Dermis blood vessel endothelial cell (primary cell): ENCODE results near the gene TDRD5. TPM values are rescaled to one million over a fixed set of nuclear protein-coding genes. Genes with fewer than 3 reads are reported as not detected.

ENCODE experiments used
- DNase-seq: peaks from one replicate; pipeline ENCODE4 v3.0.0; 2010
- total RNA-seq: library from RNA; depleted of rRNA; stranded (reverse); fragments of >200 nt; gene quantifications from 2 replicates; pipeline ENCODE4 v1.2.3, GENCODE V29; 2014

The TDRD5 gene, protein sequence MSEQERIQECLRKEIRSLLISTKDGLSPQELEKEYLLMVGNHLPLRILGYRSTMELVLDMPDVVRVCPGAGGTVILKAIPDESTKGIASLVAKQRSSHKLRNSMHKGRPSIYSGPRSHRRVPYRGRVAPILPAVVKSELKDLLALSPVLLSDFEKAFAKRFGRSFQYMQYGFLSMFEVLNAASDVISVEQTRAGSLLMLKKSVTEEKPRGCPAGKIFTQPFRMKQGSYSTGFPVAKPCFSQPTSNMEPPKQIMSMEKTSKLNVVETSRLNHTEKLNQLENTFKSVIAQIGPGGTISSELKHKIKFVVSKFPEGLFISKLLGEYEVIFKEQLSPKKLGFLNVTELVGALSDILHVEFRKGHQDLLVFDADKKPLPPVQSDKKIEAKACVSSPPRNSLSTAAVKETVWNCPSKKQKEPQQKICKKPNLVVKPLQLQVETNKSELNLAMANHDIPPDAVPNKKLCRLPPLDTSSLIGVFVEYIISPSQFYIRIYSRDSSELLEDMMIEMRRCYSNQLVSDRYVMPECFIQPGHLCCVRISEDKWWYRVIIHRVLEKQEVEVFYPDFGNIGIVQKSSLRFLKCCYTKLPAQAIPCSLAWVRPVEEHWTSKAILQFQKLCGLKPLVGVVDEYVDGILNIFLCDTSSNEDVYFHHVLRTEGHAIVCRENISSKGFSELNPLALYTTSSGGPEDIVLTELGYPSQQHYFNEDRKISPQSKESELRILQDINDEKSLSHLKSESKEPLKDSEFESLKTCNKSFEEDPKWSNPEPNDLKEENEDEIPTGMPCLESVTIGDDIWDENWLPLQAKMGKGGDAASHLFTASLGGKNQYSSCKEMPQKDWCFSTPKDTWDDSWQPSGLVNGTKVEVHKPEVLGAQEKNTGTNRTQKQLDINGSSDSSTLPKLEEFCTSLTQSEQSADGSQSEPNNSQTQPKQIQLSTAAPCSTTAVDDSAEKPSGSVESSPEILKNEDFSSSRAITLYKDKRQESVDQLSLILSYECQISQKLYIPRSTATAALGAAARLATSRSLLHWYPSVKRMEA
- not detected in 2 replicates for total RNA-seq

DNA sequence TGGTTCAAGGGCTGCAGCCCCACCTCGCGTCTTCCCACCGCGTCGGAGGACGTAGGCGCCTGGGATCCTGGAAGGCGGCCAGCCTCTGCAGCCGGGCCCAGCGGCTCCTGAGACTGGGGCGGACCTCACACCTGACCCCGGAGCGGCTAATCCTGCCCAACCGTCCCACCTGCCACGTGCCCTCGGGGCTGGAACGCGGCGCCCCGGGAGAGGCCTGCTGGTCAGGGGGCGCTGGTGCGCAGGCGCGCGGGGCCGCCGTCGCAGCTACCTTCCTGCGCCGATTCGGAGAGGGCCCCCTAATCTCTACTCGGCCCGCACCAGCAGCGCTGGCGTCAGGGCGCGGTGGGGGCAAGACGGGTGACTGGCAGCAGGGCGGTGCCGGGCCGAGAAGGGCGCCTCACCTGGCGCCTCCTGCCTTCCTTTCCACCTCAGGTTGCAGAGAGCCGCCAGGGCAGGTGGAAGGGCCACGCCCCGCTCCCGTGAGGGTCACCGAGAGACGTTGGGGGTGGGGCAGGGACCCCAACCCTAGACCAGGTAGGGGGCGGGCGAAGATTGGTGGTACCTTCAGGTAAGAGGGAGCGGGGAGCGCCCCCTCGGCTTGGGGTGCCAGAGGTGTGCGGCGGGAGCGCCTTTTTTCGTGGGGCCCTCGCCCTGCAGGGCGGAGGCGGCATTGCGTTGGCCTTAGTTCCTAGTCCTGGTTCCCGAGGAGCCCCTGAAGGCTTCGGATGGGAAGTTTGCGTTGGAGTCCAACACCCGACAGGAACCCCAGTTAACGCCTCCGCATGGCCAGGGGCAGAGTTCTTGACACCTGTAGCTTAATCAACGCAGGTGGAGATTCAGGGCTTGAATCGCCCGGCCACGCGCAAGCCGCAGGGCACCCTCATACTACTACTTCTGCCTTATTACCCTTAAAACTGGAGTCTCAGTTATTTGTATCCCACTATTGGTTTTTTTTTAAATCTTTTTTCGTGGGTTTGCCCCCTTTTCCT, at the start of gene TDRD5:
TDRD5 (plus strand) TSS at position 241 of the 989 bp plus-strand sequence. CDS start 784 bp downstream, outside the sequence.
- DNase-seq = no peak

DNA sequence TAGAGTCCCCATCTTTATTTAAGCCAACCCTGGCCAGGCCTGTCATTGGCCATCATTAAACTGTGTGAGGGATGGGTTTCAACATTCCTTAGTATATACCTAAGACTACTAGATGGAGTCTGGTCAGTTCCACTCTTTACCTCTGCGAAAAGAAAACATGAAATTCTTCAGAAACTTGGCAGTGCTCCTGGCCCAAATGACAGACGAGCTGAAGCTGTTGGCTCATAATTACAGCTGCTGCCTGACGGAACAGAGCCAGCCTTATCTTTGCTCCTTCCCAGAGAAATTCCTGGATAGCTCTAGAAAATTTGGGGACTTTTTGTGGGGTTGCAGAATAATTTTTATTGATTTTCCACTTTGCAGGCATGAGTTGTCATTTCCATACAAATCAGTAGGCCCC, 46.3 kb upstream of the TDRD5 start:
- no peak for DNase-seq

DNA sequence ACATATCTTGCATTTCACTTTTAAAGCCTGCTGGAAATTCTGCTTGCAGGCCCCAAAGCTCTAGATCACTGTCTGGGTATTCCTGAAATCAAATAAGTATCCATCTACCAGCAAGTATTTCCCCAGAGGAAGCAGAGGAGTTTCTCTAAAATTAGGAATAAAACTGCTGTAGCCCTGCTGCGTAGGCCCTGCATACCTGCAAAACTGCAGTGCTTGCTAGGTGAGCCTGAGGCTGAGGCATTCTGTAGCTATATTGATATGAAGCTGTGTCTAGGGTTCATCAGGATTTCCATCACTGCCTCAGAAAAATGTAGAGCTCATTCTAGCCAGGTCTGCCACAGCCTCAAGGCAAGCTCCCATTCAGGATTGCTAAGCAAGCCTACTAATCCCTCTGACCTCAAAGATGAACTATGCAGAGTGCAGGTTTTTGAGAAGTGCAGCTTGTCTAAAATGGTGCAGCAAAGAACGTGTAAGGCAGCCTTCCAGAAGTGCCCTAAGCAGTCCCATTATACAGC, 44.6 kb upstream of the TDRD5 start:
- DNase-seq = no peak

DNA sequence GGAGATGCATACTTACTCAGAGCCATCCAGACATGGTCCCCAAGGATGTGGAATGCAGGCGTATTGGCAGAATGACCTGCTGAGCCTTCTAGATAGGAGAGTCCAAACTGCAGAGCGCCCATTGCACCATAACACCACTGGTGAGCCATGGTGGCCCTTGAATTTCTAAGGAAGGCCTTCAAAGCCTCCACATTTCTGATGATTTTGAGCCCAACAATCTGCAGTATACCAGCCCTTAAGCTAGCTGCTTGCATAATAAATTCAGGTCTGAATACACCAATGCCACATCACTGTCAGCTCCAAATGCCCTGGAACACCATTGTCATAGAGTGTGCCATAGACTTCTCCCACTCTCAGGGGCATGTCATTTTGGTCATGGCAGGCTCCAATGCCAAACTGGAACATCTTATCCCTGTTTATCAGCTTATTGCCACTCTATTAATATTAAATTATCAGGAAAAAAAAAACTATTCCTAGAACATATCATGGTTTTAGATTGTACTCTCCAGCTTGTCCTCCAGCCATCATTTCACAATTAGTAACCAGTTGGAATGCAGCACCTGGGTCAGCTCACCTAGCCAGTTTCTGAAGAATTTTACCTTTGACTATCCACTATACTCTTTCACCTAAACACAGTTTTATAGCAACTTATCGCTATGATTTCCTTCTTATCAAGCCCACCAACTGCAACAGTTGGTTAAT, 42.8 kb upstream of the TDRD5 start:
- DNase-seq = no peak

DNA sequence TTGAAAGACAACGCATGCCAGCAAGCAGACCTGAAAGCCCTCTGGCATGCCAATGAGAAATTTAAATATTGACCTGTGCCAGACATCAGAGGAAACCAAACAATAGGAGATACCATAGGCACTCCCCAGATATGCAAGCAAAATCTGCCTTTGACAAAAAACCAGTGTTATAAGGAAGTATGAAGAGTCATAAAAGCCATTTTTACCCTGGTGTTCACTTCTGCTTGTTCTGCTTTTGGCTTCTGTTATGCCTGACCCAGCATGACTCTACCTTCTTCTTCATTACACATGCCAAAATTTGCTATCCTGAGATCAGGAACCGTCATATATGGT, 42.3 kb upstream of the TDRD5 start:
- DNase-seq = no peak

DNA sequence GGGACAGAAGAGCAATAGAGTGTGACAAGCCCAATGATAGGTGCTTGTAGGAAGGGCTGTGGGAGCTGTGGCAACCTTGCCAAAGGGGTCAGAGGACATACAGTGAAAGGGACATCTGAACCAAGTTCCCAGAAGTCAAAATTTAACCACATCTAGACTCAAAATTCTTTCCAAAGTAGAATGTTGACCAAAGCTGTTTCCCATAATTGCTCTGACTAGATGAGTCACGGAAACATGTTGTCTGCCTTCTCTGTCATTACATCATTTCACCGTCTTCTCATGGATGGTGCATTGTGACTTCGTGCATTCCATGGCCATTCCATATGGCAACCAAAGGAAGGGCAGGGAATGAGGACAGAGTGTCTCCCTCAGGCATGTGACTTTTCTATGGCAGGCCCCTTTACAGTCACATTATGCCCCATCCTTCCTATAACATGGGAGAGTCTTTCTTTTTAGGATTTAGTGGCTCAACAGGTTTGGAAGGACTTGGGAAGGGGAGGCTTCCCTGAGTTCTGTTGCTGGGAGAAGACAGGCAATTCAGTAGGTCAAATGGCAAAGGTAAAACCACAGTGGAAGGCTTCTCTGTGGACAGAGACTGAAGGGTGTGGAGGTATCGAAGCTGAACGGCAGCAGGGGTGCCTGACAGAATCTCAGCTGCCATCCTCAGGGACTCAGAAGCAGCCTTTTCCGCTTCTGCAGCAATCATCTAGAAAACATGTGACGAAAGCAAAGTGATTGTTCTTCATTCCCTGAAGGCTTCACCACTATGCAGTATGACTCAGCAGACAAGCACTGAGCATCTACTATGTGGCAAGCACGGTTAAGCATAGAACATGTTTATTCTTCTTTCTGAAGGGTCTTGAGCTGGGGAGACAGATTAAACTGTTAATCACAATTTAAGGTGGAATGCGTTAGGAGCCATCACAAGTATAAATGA, 40.6 kb upstream of the TDRD5 start:
- peak; percentile 39 for DNase-seq

DNA sequence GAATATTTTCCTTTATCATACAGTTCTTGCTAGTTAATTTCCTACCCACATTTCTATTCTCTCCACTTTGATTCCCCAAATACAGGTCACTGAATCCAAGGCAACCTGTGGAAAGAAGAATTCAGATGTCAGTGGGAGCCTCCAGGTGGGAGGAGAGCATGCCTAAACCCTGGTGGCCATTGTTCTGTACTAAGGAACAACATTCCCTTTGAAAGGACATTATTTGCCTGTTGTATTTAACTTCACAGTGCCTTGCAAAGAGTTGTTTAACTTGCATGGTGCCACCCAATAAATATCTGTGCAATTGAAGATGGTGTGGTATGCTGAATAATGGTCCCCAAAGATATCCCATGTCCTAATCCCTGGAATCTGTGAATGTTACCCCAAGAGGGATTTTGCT, 37.2 kb upstream of the TDRD5 start:
- DNase-seq = no peak

DNA sequence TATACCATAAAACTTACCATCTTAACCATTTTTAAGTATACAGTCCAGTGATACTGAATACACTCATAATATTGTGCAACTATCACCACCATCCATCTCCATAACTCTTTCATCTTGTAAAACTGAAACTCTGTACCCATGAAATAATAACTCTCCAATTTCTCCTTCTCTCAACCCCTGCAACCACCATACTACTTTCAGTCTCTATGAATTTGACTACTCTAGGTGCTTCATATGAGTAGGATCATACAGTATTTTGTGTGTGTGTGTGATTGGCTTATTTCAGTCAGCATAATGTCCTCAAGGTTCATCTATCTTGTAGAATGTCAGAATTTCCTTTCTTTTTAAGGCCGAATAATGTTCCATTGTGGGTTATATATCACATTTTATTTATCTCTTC, 33.6 kb upstream of the TDRD5 start:
- no peak for DNase-seq

DNA sequence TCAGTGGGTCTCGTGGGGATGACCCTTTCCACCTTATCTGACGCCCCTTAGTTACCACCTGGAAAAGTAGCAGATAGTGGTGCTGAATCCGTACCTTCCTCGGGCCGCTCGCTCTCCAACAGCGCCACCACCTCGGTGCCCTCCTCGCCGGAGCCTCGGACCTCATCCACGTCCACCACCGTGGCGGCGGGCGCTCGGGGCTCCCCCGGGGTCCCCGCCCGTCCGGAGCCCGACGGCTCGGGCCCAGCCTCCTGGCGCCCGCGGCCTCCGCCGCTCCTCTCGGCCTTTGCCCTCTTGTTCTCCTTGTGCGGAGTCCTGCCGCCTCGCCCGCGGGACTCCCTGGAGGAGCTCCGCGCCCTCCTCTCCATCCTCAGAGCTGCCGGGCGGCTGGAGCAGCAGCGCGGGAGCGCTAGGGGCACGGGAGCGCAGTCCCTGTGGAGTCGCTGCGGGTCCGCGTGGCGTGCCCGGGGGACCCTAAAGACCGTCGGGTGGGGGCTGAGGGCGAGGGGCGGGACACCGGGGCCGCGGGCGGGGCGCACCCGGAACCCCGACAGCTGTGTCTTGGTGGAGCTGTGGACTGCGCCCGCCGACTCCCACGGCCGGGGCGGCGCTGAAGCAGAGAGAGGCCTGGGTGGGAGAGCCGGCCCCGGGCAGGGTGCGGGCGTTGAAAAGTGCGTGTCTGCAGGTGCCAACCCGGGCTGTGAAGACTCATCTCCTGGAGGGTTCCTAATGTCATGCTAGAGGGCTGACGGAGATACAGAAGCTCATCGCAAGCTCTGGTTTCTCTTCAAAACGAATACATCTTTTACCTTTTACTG, 15.9 kb upstream of the TDRD5 start, which contains the start of gene NPHS2:
NPHS2 (minus strand) TSS at position 452 of the 818 bp plus-strand sequence; CDS start at position 368, 84 bp downstream.
- DNase-seq = no peak

DNA sequence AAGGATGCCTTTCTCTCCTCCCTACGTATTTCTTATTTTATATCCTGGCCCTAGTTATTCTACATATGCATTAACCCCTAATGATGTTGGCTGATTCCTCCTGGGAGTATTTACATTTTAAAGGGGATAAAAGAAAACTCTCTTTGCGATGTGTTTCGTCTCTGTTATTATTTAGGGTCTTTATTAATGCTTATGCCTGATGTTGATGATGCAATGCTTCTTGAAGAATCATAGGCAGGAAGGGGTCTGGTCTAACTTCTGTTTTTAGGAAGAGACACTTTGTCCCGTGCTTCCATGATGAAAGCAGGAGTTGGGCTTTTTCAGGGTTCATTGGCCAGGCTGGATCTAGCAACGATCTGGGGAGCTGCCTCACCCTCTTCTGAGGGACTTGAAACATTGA, 15.1 kb upstream of the TDRD5 start:
- DNase-seq = no peak

DNA sequence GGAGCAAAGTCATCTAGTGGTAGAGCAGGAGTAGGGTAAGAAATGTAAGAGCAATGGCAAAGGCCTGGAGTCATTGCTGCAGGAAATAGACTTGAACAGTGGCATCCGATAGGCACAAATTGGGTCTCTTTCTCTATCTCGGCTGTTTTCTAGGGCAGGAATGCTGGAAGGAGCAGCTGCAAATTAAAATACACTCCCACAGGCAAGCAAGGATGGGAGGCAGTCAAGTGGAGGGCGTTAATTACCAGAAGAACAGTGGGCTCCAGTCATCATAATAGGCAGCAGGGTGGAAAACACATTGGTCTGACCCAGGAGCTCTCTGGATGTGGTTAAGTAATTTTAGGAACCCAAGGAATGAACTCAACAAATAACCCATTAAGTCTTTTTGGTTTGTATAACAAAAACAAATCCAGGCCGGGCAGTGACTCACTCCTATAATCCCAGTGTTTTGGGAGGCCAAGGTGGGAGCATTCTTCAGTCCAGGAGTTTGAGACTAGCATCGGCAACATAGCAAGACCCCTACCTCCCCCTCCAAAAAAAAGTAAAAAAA, 7.8 kb upstream of the TDRD5 start:
- DNase-seq = no peak

DNA sequence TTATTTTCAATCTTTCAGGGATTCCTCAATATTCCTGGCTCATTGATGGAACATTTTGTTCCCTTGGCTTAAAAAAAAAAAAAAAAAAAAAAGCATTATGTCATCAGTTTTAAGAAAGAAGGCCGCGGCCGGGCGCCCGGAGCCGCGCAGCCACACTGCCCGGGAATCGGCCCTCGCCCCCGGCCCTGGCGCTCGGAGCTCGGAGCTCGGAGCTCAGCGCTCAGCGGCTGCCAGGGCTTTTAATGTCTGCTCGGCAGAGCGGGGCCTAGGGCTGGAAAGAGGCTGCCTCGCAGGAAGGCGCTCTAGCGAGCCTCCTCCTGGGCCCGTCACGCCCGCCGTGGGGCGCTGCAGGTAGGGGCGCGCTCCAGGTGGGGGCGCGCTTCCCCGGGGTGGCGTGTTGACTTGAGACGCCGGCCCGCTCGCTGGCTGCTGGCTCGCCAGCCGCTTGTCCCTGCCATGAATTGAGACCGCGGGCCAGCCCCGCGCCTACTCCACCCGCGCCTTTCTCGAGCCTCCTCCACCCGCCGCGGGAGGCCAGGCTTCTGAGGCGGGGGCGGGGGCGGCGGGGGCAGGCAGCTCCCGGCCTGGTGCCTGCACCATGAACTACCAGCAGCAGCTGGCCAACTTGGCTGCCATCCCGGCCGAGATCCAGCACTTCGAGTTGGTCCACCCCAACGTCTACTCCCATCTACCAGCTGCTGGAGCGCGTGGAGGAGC, 5.4 kb upstream of the TDRD5 start:
- peak; percentile 38 for DNase-seq

DNA sequence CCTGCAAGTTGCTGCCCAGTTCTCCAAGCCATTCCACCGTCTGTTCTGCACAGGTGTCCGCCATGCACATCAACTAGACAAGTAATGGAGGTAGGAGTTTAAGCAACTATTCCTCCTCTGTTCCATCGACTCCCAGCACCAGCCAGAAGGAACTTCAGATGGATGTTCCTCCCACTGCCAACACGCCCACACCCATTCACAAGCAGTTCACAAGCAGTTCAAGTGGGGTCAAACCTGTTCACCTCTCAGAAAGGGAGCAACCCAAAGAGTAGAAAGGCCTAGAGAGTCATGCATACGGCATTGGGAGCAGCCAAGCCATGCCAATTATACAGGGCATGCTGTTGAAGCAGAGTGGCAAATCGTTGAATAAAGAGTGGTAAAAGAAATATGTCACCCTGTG, 4.3 kb upstream of the TDRD5 start:
- DNase-seq = no peak

DNA sequence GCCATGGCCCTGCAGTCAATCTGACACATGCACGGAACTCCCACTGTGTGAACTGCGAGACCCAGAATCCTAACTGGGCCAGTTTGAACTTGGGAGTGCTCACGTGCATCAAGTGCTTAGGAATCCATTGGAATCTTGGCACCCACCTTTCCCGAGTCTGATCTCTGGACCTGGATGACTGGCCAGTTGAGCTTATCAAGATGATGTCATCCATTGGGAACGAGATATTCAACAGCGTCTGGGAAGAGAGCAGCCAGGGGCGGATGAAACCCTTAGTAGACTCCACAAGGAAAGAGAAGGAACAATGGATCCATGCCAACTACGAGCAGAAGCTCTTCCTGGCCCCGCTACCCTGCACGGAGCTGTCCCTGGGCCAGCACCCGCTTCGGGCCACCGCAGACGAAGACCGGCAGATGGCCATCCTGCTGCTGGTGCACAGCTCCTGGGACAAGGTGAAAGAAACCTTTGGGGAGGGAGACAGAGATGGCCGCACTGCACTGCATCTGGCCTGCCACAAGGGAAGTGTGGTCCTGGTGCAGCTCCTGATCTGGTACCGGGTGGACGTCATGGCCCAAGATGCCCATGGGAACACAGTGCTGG, 3.1 kb upstream of the TDRD5 start:
- DNase-seq = no peak

DNA sequence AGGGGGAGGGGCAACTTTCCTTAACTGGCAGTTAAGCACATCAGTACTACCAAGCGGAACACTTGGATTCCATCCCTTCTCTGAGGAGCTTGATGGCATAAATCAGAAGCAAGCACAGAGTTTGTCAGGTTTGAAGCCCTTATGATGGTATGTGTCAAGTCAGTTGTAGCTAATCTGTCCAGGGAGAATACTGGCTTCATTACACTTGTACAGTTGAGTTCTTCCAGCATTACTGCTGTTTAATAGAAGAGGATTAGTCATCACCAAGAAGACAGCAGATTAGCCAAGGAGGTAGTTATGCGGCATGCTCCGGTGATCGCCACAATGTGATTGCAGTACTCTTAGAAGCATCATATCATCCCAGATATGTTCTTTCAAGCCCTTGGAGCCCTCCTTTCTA, 2.1 kb upstream of the TDRD5 start:
- no peak for DNase-seq

DNA sequence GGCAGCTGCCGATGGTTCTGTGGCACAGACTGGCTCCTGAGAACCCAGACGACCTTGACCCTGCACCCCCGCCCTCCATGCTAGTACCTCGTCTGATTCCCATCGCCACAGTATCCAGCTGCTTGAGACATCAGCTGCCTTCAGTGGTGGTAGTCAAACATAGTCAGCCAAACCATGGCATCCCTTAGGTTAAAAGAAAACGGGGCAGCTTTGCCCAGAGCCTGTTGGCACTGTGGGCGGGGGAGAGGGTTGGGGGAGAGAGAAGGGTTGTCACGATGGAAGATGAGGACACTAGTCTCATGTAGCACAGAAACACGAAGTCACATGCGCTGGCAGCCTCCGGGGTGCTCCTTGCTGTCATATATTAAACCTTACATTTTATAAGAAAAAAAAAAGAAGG, 961 bp upstream of the TDRD5 start:
- no peak for DNase-seq

DNA sequence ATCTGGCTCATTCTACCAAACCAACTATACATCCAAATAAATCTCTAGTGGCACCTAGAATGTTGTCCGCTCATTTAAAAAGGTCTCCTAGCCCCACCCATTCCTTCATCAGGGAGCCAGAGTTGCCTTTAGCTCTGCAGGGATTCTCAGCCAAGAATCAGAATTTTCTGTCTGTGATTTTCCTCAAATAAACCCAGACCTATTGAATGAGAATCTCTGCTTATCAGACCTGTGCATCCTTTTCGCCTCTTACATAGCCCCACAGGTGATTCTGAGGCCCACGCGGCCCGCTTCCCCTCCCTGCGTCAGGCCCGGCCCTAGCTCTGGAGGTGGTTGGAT, 410 bp upstream of the TDRD5 start:
- no peak for DNase-seq

DNA sequence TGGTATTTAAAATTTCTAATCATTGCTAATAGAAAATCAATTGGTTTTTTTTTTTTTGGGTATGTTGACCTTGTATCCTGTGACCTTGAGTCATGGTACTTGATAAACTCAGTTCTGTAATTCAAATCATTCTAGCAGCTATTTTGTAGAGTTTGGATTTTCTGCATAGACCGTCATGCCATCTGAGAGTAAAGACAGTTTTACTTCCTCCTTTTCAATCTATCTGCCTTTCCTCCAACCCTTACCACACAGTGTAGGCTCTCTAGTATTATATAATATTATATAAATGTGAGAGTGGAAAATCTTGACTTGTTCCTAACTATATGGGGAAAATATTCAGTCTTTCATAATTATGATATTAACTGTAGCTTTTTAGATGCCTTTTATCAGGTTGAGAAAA, 7.0 kb downstream of the TDRD5 start:
- no peak for DNase-seq
